HepG2 (cell line): ENCODE data around the gene UBQLN4. TPM values are rescaled to one million over a fixed set of nuclear protein-coding genes. Genes with fewer than 3 reads are reported as not detected.

Source experiments
- BCL6 ChIP-seq: IDR thresholded peaks from 2 replicates; pipeline ENCODE4 v1.6.1; 2016; ENCODE audit warnings: missing genetic modification reagents, missing compliant biosample characterization
- CBFB ChIP-seq: sonication (generic); formaldehyde crosslinking; IDR thresholded peaks from 2 replicates; pipeline ENCODE4 v1.4.0; 2020; ENCODE audit warnings: missing genetic modification reagents
- FOXA3 ChIP-seq: IDR thresholded peaks from 2 replicates; pipeline ENCODE4 v1.6.1; 2016; ENCODE audit warnings: missing genetic modification reagents, missing compliant biosample characterization
- GATAD2A ChIP-seq: IDR thresholded peaks from 2 replicates; pipeline ENCODE4 v1.6.1; 2016
- HNF4A ChIP-seq: sonication (generic); formaldehyde crosslinking; IDR thresholded peaks from 2 replicates; pipeline ENCODE4 v1.4.0; 2020; ENCODE audit warnings: missing genetic modification reagents
- HNRNPK ChIP-seq: fragments of 200-400 bp; formaldehyde crosslinking; IDR thresholded peaks from 2 replicates; pipeline ENCODE4 v1.6.1; 2018; ENCODE audit warnings: low read length, low read depth, moderate library complexity, mild to moderate bottlenecking; ENCODE audit not compliant: poor library complexity, severe bottlenecking
- HNRNPL ChIP-seq: fragments of 200-400 bp; formaldehyde crosslinking; IDR thresholded peaks from 2 replicates; pipeline ENCODE4 v1.6.1; 2017; ENCODE audit warnings: mild to moderate bottlenecking, low read depth, low read length
- MYC ChIP-seq: sonication (generic); formaldehyde crosslinking; IDR thresholded peaks from 2 replicates; pipeline ENCODE4 v1.9.0; 2021; ENCODE audit warnings: missing genetic modification reagents, borderline replicate concordance
- PAXIP1 ChIP-seq: sonication (generic); formaldehyde crosslinking; conservative IDR thresholded peaks from 2 replicates; pipeline ENCODE4 v1.4.0; 2020; ENCODE audit warnings: mild to moderate bottlenecking, missing genetic modification reagents, moderate library complexity
- RNF2 ChIP-seq: fragments of 450-650 bp; conservative IDR thresholded peaks from 2 replicates; pipeline ENCODE4 v1.6.1; 2016; ENCODE audit warnings: low read depth
- SIN3A ChIP-seq: IDR thresholded peaks from 2 replicates; pipeline ENCODE4 v1.6.1; 2011; ENCODE audit warnings: low read depth, mild to moderate bottlenecking, control low read depth, low read length, borderline replicate concordance
- SOX13 ChIP-seq, 3 experiments: fragments of 450-650 bp in 1 of 3; sonication (generic) in 1 of 3; formaldehyde crosslinking in 1 of 3; IDR thresholded peaks in 2 of 3; conservative IDR thresholded peaks in 1 of 3; 2 replicates each; pipeline versions ENCODE4 v1.5.0 to v1.6.1; 2016 to 2020; ENCODE audit warnings: antibody characterized with exemption in 1 of 3, mild to moderate bottlenecking in 1 of 3, missing compliant biosample characterization in 1 of 3, missing genetic modification reagents in 1 of 3, moderate library complexity in 1 of 3
- TEAD3 ChIP-seq: optimal IDR thresholded peaks from 2 replicates; pipeline ENCODE3; 2016; ENCODE audit warnings: borderline replicate concordance
- TFAP4 ChIP-seq: sonication (generic); IDR thresholded peaks from 2 replicates; pipeline ENCODE4 v1.6.1; 2016; ENCODE audit warnings: low read depth, borderline replicate concordance
- THAP11 ChIP-seq: IDR thresholded peaks from 2 replicates; pipeline ENCODE4 v1.6.1; 2016; ENCODE audit warnings: missing biosample characterization, missing genetic modification reagents
- ZBTB38 ChIP-seq: sonication (generic); formaldehyde crosslinking; IDR thresholded peaks from 2 replicates; pipeline ENCODE4 v1.5.1; 2020; ENCODE audit warnings: mild to moderate bottlenecking, missing genetic modification reagents
- ZBTB49 ChIP-seq: sonication (generic); formaldehyde crosslinking; IDR thresholded peaks from 2 replicates; pipeline ENCODE4 v1.4.0; 2020; ENCODE audit warnings: missing genetic modification reagents, borderline replicate concordance
- ZFX ChIP-seq: sonication (generic); formaldehyde crosslinking; IDR thresholded peaks from 2 replicates; pipeline ENCODE4 v1.4.0; 2020; ENCODE audit warnings: mild to moderate bottlenecking, low read depth, missing genetic modification reagents, moderate library complexity
- ZNF136 ChIP-seq: sonication (generic); formaldehyde crosslinking; IDR thresholded peaks from 2 replicates; pipeline ENCODE4 v1.8.1; 2022; ENCODE audit warnings: low read depth, mild to moderate bottlenecking, moderate library complexity, missing genetic modification reagents
- ZNF180 ChIP-seq: sonication (generic); formaldehyde crosslinking; IDR thresholded peaks from 2 replicates; pipeline ENCODE4 v1.4.0; 2020; ENCODE audit warnings: low read depth, missing genetic modification reagents, borderline replicate concordance
- ZNF251 ChIP-seq: sonication (generic); formaldehyde crosslinking; IDR thresholded peaks from 2 replicates; pipeline ENCODE4 v1.9.0; 2021; ENCODE audit warnings: mild to moderate bottlenecking, missing genetic modification reagents
- ZSCAN21 ChIP-seq: sonication (generic); formaldehyde crosslinking; IDR thresholded peaks from 2 replicates; pipeline ENCODE4 v1.8.0; 2022; ENCODE audit warnings: mild to moderate bottlenecking, missing genetic modification reagents, moderate library complexity, borderline replicate concordance
- polyA plus RNA-seq, 8 experiments: library from polyadenylated mRNA; depleted of rRNA in 3 of 8; stranded (reverse) in 7 of 8; unstranded in 1 of 8; fragments of >200 nt; fragmentation: Illumina TruSeq in 4 of 8; extraction: Trizol in 4 of 8; gene quantifications; 2 replicates each; pipeline versions ENCODE4 v1.2.1 to v1.2.3, GENCODE V29; 2011 to 2016; ENCODE audit warnings: low read depth in 4 of 8, missing spikeins in 1 of 8, mixed read lengths in 1 of 8; ENCODE audit not compliant: insufficient read depth in 1 of 8
- total RNA-seq, 5 experiments: library from RNA; depleted of rRNA; stranded (reverse); fragments of >200 nt; fragmentation: Illumina TruSeq; extraction: Trizol; gene quantifications; 2 replicates each; pipeline ENCODE4 v1.2.3, GENCODE V29; 2016; ENCODE audit warnings: low read depth in 1 of 5

The UBQLN4 gene
- total and polyA plus RNA-seq, 2 of the 13 experiments (the other 11 are each of a cell fraction or from before 2014, with no cell fraction given), result 31.5 to 39.8 TPM

DNA sequence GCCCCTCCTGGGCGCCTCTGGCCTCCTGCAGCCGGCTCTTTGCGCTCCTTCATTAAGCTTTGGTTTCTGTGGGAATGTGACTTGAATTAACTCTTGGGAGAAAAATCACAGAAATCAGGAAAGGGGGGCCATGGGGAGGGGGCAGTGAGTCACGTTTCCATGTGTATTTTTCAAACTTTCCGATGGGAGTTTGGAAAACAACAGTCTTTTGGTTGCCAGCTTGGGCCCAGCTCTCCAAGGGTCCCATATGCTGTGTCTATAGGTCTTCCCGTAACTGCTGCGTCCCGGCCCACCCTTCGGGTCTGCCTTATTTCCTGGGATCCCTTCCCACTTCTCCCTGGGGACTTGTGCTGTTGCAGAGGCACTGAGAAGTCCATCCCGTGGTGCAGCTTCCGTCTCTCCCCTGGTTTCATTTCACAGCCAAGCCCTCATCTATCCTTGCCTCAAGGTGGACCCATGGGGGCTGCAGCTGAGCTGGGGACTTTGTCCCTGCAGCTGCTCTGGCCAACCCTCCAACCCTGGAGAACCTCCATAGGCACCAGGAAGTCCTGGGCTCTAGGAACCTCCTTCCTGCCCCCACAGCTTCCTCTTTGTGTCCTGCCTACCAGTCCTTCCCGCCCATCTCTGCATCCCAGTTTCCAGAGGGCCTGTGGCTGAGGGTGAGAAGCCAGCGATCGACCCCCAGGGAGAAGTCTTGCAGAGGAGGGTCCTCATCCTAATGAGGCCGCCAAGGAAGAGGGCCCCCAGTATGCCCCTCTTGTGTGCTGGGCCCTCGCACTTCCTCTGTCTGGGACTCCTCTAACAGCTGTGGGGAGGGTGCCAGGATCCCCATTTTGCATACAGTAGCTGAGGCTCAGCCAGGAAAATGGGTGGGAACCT, 49.3 kb upstream of the UBQLN4 start (continued):
- TF ChIP-seq PAXIP1, result no peak
- no peak for TF ChIP-seq ZNF251
- TF ChIP-seq TFAP4, result peak; percentile 73; the same call in 1 of the 2 replicates
- TF ChIP-seq ZFX (CRISPR knock-in tag), result no peak
- TF ChIP-seq BCL6 (CRISPR knock-in tag), result no peak
- TF ChIP-seq SOX13 (IDR thresholded peaks at IDR 0.05), result no peak
- 0 out of 4 replicates have a peak, but pooled peaks of 1 of the 2 experiments have one; percentile 7 for TF ChIP-seq SOX13 (CRISPR knock-in tag; conservative IDR thresholded peaks at IDR 0.05 in 1 of 2, IDR thresholded peaks at IDR 0.05 in 1 of 2)
- TF ChIP-seq THAP11 (CRISPR knock-in tag), result no peak
- no peak for TF ChIP-seq FOXA3 (CRISPR knock-in tag)
- no peak for TF ChIP-seq TEAD3
- TF ChIP-seq ZNF136 (CRISPR knock-in tag), result peak; percentile 34; the same call in 1 of the 2 replicates
- TF ChIP-seq CBFB (CRISPR knock-in tag), result no peak
- TF ChIP-seq MYC (CRISPR knock-in tag), result peak; percentile 22; the same call in 1 of the 2 replicates
- TF ChIP-seq ZBTB38 (CRISPR knock-in tag), result no peak
- TF ChIP-seq ZNF180 (CRISPR knock-in tag), result no peak
- TF ChIP-seq SIN3A, result no peak
- TF ChIP-seq GATAD2A (CRISPR knock-in tag), result no peak
- TF ChIP-seq ZBTB49, result no peak
- no peak for TF ChIP-seq RNF2
- no peak for TF ChIP-seq ZSCAN21 (CRISPR knock-in tag)
- no peak for TF ChIP-seq HNRNPL
- peak; percentile 68 for TF ChIP-seq HNF4A (CRISPR knock-in tag)
- no peak for TF ChIP-seq HNRNPK
